Islet precursor cell (in vitro differentiated cells): ENCODE results near the gene CYP4F12.

ENCODE experiments used
- DNase-seq: peaks from one replicate; pipeline ENCODE4 v3.0.0-alpha.2; 2018

The CYP4F12 gene

DNA sequence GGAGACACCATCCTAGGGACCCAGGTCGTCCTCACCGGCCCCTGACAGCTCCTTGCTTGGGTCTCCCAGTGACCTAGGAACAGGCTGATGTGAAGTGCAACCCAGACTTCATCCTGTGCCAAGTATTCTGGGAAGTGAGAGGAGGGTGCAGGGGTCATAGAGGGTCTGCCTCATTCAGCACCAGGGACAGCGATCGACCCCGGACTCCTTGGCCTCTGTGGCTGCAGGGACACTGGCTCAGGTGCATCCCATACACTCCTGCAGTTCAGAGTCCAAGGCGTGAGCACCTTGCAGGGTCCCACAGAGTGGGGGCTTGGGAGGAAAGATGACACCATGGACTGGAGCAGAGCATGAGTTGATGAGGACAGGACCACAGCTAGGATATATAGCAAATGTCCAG lies 44.9 kb downstream of the CYP4F12 start:
- DNase-seq = no peak

DNA sequence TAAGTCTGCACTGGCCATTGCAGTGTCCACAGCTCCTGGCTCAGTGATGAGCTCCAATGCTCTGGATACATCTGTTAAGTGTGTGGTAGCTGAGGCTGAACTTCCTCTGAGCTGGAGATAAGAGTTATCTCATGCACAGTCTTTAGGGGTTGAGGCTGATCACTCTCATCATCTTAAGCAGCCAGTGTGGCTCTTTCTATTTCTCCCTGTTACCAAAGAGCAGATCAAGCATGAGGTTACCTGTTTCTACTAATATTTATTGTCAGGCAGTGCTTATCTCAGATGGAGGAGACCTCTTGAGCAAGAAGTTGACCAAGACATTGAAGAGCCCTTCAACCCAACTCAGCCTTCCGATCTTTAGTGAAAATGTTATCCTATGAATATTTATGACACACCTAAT lies 48.4 kb downstream of the CYP4F12 start:
- no peak for DNase-seq

DNA sequence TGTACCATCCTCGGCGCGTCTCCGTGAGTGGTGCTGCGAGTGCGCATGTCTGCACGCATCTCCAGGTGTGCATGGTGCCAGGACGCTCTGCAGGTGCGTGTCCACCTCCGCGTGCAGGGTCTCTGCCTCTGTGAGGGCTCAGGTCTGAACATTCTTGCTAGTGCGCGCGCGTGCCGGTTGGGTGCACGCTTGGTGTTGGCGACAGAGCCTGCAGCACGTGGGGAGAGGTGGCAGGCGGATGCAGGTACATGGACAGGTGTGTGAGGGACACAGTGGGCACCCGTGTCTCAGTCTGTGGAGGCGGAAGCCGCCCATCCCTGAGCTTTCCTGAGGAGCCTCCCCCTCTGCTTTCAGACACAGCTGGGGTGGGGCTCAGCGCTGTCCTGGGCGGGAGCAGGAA lies 50.1 kb downstream of the CYP4F12 start:
- DNase-seq = no peak

DNA sequence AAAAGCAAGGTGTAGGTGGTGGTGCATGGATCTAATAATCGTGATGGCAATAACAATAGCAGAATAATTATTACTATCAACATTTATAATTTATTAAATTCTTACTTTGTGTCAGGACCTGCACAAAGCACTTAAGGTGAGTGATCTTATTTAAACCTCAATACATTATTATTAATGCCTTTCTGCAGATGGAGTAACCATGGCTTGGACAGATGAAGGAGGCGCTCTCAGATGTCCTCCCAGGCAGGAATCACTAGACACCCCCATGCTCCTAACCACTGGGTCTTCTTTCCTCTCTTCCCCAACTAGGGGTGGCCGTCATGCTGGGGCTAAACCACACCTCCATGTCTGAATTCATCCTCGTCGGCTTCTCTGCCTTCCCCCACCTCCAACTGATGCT lies 54.8 kb downstream of the CYP4F12 start, which contains the start of gene OR10H2:
Gene OR10H2, plus strand, starts transcription at position 301 of the 400 bp plus-strand sequence. Its CDS starts 20 bp downstream, at position 321.
- DNase-seq = no peak

DNA sequence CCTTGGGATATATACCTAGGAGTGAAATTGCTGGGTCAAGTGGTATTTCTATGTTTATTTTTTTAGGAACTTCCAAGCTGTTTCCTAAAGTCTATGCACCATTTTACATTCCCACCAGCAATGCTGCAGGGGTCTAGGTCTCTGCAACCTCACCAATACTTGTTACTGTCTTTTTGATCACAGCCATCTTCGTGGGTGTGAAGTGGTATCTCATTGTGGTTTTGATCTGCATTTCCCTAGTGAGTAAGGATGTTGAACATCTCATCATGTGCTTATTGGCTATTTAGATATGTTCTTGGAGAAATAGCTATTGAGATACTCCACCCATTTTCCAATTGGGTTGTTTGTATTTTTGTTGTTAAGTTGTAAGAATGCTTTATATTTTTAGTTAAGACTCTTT lies 57.7 kb downstream of the CYP4F12 start:
- no peak for DNase-seq

DNA sequence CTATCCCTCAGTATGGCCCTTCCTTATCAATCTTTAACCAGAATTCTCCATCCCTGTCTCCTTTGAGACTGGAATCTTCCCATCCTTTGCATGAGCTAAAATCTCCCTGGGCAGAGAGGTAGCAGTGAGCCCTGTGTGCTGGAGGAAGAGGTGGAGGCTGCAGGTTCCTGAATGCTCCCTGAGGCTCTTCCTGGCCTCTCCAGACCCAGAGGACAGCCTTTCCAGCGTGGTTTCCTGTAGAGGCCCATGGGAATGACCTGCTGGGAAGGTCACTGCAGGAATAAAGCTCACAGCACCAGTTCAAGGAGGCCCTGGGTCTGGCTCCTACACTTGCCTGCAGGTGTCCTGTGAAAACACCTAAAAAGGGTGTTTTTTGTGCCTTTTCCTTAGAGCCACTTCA lies 59.5 kb downstream of the CYP4F12 start:
- no peak for DNase-seq

DNA sequence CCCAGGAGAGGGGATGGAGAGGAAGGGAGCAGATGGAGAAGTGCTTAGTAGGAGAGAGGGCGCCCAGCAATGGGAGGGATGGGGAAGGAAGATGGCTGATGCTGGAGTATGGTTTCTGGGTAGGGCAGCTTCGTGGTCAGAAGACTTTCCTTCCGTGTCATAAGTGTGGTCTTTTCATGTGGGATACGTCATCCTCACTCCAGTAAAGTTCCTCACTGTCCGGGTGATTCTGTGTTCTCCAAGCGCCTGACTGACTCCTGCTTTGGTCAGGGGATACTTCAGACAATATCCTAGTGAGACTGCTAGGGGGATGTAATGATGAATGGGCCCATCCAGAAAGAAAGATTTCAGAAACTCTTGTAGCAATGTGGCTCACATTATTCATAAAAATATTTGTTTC lies 61.0 kb downstream of the CYP4F12 start:
- DNase-seq = no peak

DNA sequence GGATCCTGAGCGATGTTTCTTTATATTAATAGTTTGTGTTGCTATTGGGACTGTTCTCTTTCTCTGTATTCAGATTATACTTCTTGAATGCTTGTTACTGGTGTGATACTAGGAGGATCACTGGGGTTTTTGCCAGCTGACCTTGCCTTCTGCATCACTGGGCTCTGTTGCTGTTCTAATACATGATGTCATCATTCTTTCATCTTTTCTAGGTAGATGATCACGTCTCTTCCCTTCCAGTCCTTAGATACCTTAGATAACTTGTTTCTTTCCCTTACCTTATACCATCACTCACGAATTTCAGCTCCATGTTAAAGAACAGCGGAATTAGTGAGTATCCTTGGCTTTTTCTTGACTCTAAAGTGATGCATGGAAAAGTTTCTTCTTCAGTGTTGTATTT lies 64.8 kb downstream of the CYP4F12 start, which contains the start of gene OR10H3:
Gene OR10H3, plus strand, starts transcription at position 264 of the 400 bp plus-strand sequence. CDS start 3,408 bp downstream, outside the sequence.
- no peak for DNase-seq

DNA sequence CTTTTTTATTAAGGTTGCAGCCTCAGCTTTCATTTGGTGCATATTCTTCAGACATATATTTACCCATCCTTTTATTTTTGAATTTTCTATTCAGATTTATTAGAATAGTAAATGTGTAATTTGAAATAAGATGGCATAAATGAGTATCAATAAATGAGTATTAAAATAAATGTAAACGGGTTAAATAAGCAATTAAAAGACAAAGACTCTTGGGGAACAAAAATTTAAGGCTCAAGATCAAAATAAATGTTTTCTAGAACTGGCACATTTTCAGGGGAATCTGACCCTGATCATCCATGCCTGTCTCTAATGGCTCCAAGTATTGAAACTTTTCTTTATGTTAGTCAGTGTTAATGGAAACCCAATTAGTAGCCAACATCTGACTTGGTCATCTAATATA lies 67.9 kb downstream of the CYP4F12 start:
- DNase-seq = no peak
